ENCODE data around the gene SRD5A1.

GRCh38 chr5:6720561-6720921 lies 87.3 kb downstream of the SRD5A1 start:
- no peak for TF ChIP-seq CTCF (IDR thresholded peaks at IDR 0.05)
- TF ChIP-seq POLR2A (IDR thresholded peaks at IDR 0.05), result no peak
